GM18498 (cell line): ENCODE results near the gene PLCXD1.
"Not testable (repeated sequence)": the region's sequence is repeated elsewhere in the genome, so short reads cannot be mapped to it uniquely, and the experiment has no call there.

ENCODE experiments used
- ATAC-seq: cut with Tn5 transposase; IDR thresholded peaks from one replicate; pipeline ENCODE4 v1.9.1; 2021; ENCODE audit warnings: mild to moderate bottlenecking, moderate library complexity; ENCODE audit not compliant: unreplicated experiment

The PLCXD1 gene

GRCh38 chrX:291411-291901 is 10.3 kb downstream of the PLCXD1 start:
- ATAC-seq = no peak

- ATAC-seq = no peak
Measured at GRCh38 chrX:292900-293897, 12.0 kb downstream of the PLCXD1 start.

DNA sequence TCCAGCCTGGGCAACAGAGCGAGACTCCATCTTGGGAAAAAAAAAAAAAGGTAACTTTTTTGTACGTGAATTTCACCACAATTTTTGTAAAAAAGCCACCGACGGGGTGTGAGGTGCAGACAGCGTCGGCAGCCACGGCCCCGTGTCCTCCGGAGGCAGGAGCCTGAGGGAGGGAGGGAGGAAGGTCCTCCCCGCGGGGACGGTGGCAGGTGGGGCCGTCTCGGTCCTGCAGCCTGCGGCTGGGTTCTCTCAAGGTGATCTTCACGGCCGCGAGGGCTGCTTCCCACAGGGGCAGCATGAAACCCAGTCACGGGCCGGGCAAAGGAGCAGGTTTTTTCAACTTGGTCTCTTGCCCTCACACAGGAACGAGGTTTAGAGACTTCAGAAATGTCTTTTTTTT is 14.0 kb downstream of the PLCXD1 start:
- ATAC-seq = no peak

DNA sequence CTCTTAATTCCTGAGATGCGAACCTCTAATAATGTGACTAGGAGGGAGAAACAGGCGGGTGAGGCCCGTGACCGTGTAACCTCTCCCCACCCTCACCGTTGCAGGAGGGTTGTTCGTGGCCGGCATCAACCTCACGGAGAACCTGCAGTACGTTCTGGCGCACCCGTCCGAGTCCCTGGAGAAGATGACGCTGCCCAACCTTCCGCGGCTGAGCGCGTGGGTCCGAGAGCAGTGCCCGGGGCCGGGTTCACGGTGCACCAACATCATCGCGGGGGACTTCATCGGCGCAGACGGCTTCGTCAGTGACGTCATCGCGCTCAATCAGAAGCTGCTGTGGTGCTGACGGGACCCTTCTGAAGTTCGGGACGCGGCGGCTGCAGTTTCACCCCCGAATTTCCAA is 17.8 kb downstream of the PLCXD1 start:
- ATAC-seq = no peak

- ATAC-seq = no peak
Measured at GRCh38 chrX:300334-300733, 19.2 kb downstream of the PLCXD1 start.

- no peak for ATAC-seq
Measured at GRCh38 chrX:302975-303374, 21.8 kb downstream of the PLCXD1 start.

GRCh38 chrX:305781-306613 is 24.8 kb downstream of the PLCXD1 start:
- ATAC-seq = not testable (repeated sequence)

GRCh38 chrX:306614-307251 is 25.6 kb downstream of the PLCXD1 start:
- ATAC-seq = not testable (repeated sequence)

DNA sequence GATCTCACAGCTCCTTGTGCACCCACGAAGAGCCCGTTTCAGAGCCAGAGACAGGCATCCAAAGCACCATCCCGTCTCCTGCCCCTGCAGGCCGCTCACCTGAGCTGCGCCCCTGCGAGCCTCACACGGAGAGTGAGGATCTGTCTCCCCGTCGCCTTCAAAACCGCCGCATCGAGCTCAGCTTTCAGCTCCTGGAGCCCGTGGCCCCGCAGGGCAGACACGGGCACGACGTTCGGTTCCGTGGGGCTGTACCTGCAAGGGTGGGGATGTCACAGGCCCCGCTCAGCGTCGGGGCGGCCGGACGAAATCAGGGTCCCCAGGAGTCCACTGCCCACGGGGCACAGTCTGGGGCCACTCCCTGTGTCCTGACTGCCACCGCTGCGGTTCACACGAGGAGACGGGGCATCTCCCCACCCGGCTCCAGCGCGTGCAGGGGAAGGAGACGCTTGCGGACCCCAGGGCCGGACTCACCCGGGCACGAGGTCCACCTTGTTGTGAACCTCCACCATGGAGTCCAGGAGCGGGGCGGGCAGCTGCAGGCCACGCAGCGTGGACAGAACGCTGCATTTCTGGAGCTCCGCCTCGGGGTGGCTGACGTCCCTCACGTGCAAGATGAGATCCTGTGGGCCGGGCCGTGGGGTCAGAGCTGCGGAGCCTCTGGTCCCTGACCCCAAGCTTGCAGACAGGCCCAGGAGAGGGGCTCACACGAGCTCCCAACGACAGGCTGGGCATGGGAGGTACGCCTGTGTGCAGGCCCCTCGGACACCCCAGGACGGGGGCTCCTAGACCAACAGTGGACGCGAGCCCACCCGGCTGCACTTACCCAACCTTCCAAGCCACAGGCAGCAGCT is 26.3 kb downstream of the PLCXD1 start:
- no peak for ATAC-seq

DNA sequence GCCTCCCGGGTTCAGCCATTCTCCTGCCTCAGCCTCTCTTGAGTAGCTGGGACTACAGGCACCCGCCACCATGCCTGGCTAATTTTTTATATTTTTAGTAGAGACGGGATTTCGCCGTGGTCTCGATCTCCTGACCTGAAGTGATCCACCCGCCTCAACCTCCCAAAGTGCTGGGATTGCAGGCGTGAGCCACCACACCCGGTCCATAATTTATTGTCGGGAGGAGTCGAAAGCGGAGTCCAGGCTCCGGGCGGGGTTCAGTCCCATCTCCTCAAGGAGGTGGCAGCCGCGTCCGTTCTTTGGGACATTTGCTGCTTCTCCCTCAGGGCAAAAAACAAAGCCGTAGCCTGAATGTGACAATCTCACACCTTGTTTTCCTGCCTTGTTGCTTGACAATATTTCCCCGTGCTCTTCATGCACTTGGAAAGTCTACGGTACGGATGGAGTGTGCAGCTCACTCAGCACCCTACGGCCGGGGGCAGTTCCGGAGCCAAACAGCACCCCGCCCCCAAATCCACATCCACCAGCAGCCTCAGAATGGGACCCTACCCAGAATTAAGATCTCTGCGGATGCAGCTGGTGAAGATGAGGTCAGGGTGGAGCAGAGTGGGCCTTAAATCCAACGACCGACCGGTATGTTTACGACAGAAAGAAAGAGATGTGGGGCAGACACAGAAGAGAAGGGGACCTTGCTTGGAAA is 27.8 kb downstream of the PLCXD1 start:
- ATAC-seq = no peak

- no peak for ATAC-seq
Measured at GRCh38 chrX:310621-311155, 29.5 kb downstream of the PLCXD1 start.

- ATAC-seq = no peak
Measured at GRCh38 chrX:311156-312129, 30.3 kb downstream of the PLCXD1 start.

DNA sequence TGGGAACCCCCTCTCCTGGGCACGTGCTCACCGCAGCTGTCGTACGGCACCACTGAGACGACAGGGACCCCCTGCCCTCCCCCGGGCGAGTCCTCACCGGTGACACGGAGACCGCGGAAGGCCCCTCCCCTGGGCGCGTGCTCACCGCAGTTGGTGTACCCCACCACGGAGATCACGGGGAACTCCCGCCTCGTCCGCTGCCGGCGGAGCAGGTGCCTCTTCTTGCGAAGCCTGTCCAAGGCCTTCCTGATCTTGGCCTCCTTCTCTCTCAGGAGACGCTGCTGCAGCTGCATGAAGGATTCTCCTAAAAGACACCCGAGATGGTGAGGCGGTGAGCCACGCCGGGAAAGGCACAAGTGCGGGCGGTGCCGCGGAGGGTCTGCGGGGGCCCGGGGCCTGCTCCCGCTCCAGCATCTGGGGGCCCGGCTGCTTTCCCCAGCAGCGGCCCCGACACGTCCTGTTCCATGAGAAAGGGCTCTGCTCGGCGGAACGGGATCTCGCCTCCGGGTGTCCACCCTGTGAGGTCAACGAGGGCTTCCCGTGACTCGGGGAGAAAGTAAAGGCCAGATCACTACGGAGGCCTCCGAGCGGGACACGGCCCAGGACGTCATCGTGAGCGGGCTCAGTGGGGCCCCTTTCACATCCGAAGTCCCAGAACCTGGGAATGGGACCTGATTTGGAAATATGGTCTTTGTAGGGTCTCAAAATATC is 31.6 kb downstream of the PLCXD1 start:
- no peak for ATAC-seq

- ATAC-seq = no peak
Measured at GRCh38 chrX:313546-313945, 32.4 kb downstream of the PLCXD1 start.

DNA sequence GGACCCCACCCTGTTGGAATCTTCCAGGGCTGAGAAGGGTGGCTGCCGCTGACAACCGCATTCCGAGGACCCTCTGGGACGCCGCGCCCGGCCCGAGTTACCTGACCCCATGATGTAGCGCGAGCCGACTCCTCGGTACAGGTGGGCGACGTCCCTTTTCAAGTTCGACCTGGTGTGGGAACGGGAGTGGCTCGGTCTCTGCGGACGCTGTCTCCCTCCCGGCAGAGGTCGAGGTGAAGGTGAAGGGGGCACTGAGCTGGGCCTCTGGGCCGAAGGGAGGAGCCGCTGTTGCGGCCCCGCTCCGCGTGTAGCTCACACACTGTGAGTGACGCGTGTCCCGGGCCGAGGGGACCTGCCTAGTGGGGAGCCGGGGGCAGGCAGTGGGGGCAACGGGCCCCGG is 32.9 kb downstream of the PLCXD1 start:
- ATAC-seq = no peak

- ATAC-seq = no peak
Measured at GRCh38 chrX:314781-315595, 33.8 kb downstream of the PLCXD1 start.
